HepG2 (cell line): Measurements from ENCODE around the gene AKAIN1.

Experiments
- ATF3 ChIP-seq: sonication (generic); formaldehyde crosslinking; IDR thresholded peaks from 2 replicates; pipeline ENCODE4 v1.4.0; 2020; ENCODE audit warnings: missing genetic modification reagents
- BRF2 ChIP-seq: sonication (generic); formaldehyde crosslinking; IDR thresholded peaks from 2 replicates; pipeline ENCODE4 v1.8.1; 2022; ENCODE audit warnings: mild to moderate bottlenecking, missing genetic modification reagents
- CTCF ChIP-seq: sonication (generic); formaldehyde crosslinking; IDR thresholded peaks from 2 replicates; pipeline ENCODE4 v1.5.0; 2020; ENCODE audit warnings: mild to moderate bottlenecking, missing genetic modification reagents, moderate library complexity
- E2F1 ChIP-seq: sonication (generic); formaldehyde crosslinking; IDR thresholded peaks from 2 replicates; pipeline ENCODE4 v1.5.0; 2020; ENCODE audit warnings: missing genetic modification reagents
- ELF4 ChIP-seq: sonication (generic); formaldehyde crosslinking; IDR thresholded peaks from 2 replicates; pipeline ENCODE4 v1.5.0; 2020; ENCODE audit warnings: missing genetic modification reagents, mild to moderate bottlenecking, moderate library complexity, borderline replicate concordance
- HOXA5 ChIP-seq: sonication (generic); formaldehyde crosslinking; IDR thresholded peaks from 2 replicates; pipeline ENCODE4 v1.4.0; 2020; ENCODE audit warnings: missing genetic modification reagents
- MIER3 ChIP-seq: IDR thresholded peaks from 2 replicates; pipeline ENCODE4 v1.6.1; 2016; ENCODE audit warnings: missing compliant biosample characterization, borderline replicate concordance
- REST ChIP-seq, 2 experiments: IDR thresholded peaks; 2 replicates each; pipeline ENCODE4 v1.6.1; 2011 to 2012; ENCODE audit warnings: low read length in 2 of 2, borderline replicate concordance in 1 of 2, low read depth in 1 of 2, mild to moderate bottlenecking in 1 of 2, moderate library complexity in 1 of 2
- RNF2 ChIP-seq: fragments of 450-650 bp; conservative IDR thresholded peaks from 2 replicates; pipeline ENCODE4 v1.6.1; 2016; ENCODE audit warnings: low read depth
- ZNF644 ChIP-seq: IDR thresholded peaks from 2 replicates; pipeline ENCODE4 v1.6.1; 2016; ENCODE audit warnings: low read depth
- ZNF678 ChIP-seq: sonication (generic); formaldehyde crosslinking; IDR thresholded peaks from 2 replicates; pipeline ENCODE4 v1.4.0; 2020; ENCODE audit warnings: mild to moderate bottlenecking, missing genetic modification reagents
- ZNF839 ChIP-seq: sonication (generic); formaldehyde crosslinking; IDR thresholded peaks from 2 replicates; pipeline ENCODE4 v1.4.0; 2020; ENCODE audit warnings: missing genetic modification reagents, mild to moderate bottlenecking, borderline replicate concordance

GRCh38 chr18:5173236-5173635, 23.8 kb downstream of the AKAIN1 start:
- TF ChIP-seq CTCF (CRISPR knock-in tag): no peak
- no peak for TF ChIP-seq MIER3 (CRISPR knock-in tag)
- TF ChIP-seq BRF2 (CRISPR knock-in tag): no peak
- no peak for TF ChIP-seq HOXA5 (CRISPR knock-in tag)
- TF ChIP-seq ZNF839: no peak
- no peak for TF ChIP-seq E2F1
- no peak for TF ChIP-seq ZNF678 (CRISPR knock-in tag)
- no peak for TF ChIP-seq ZNF644 (CRISPR knock-in tag)
- TF ChIP-seq ELF4 (CRISPR knock-in tag): no peak
- TF ChIP-seq REST (IDR thresholded peaks at IDR 0.05; ENCODE audit: borderline replicate concordance in 1 of 2, low read depth in 1 of 2, low read length in 2 of 2): no peak
- no peak for TF ChIP-seq ATF3 (CRISPR knock-in tag)
- no peak for TF ChIP-seq RNF2
